H9 (cell line): ENCODE measurements around the gene DESI2. TPM values are rescaled to one million over a fixed set of nuclear protein-coding genes. Genes with fewer than 3 reads are reported as not detected.

Source experiments
- DNase-seq: peaks from one replicate; pipeline ENCODE4 v3.0.0-alpha.2; 2017
- H2AFZ ChIP-seq: one replicate; pipeline ENCODE4 v1.6.1; 2013; ENCODE audit warnings: mild to moderate bottlenecking, low read length, control low read depth, moderate library complexity
- H2AK5ac ChIP-seq: 2 replicates; pipeline ENCODE4 v1.6.1; 2013; ENCODE audit warnings: low read length, control low read depth, mixed read lengths; ENCODE audit not compliant: insufficient read length
- H2BK120ac ChIP-seq: one replicate; pipeline ENCODE4 v1.6.1; 2013; ENCODE audit warnings: low read depth, mild to moderate bottlenecking, low read length, control low read depth, inconsistent platforms; ENCODE audit not compliant: poor library complexity, severe bottlenecking
- H2BK12ac ChIP-seq: 2 replicates; pipeline ENCODE4 v1.6.1; 2013; ENCODE audit warnings: low read length, control low read depth, mixed read lengths, low read depth; ENCODE audit not compliant: insufficient read length
- H2BK15ac ChIP-seq: 2 replicates; pipeline ENCODE4 v1.6.1; 2013; ENCODE audit warnings: low read depth, low read length, control low read depth
- H2BK20ac ChIP-seq: one replicate; pipeline ENCODE4 v1.6.1; 2013; ENCODE audit warnings: low read depth, mild to moderate bottlenecking, low read length, control low read depth, inconsistent platforms; ENCODE audit not compliant: poor library complexity, severe bottlenecking
- H2BK5ac ChIP-seq: 2 replicates; pipeline ENCODE4 v1.6.1; 2013; ENCODE audit warnings: low read length, control low read depth, mixed read lengths; ENCODE audit not compliant: insufficient read length
- H3K14ac ChIP-seq: 2 replicates; pipeline ENCODE4 v1.6.1; 2013; ENCODE audit warnings: low read length, control low read depth; ENCODE audit not compliant: insufficient read depth
- H3K18ac ChIP-seq: 2 replicates; pipeline ENCODE4 v1.6.1; 2013; ENCODE audit warnings: low read depth, mild to moderate bottlenecking, mixed read lengths, low read length, control low read depth; ENCODE audit not compliant: insufficient read length
- H3K23ac ChIP-seq: 2 replicates; pipeline ENCODE4 v1.6.1; 2013; ENCODE audit warnings: low read length, control low read depth, mixed read lengths, low read depth; ENCODE audit not compliant: insufficient read length
- H3K23me2 ChIP-seq: 2 replicates; pipeline ENCODE4 v1.6.1; 2013; ENCODE audit warnings: low read depth, mild to moderate bottlenecking, mixed read lengths, low read length, control low read depth; ENCODE audit not compliant: insufficient read length, poor library complexity, severe bottlenecking
- H3K27ac ChIP-seq: 2 replicates; pipeline ENCODE4 v1.5.1; 2013; ENCODE audit warnings: low read length, control low read depth, mixed read lengths, low read depth; ENCODE audit not compliant: insufficient read length
- H3K27me3 ChIP-seq: 2 replicates; pipeline ENCODE4 v1.6.1; 2013; ENCODE audit warnings: low read length, control low read depth, inconsistent platforms; ENCODE audit not compliant: insufficient read depth
- H3K4ac ChIP-seq: 2 replicates; pipeline ENCODE4 v1.6.1; 2013; ENCODE audit warnings: low read depth, mild to moderate bottlenecking, control low read depth, inconsistent platforms, low read length, moderate library complexity
- H3K4me1 ChIP-seq: 2 replicates; pipeline ENCODE4 v1.6.1; 2013; ENCODE audit warnings: low read length, control low read depth, inconsistent platforms; ENCODE audit not compliant: insufficient read depth
- H3K4me2 ChIP-seq: 2 replicates; pipeline ENCODE4 v1.6.1; 2013; ENCODE audit warnings: low read length, control low read depth, mixed read lengths; ENCODE audit not compliant: insufficient read length, insufficient read depth
- H3K56ac ChIP-seq: 2 replicates; pipeline ENCODE4 v1.6.1; 2013; ENCODE audit warnings: low read depth, mild to moderate bottlenecking, mixed read lengths, low read length, control low read depth; ENCODE audit not compliant: insufficient read length
- H3K79me1 ChIP-seq: 2 replicates; pipeline ENCODE4 v1.6.1; 2013; ENCODE audit warnings: low read depth, mild to moderate bottlenecking, moderate library complexity, low read length, control low read depth, inconsistent platforms; ENCODE audit not compliant: insufficient read depth, poor library complexity, severe bottlenecking
- H3K79me2 ChIP-seq: 2 replicates; pipeline ENCODE4 v1.6.1; 2013; ENCODE audit warnings: low read length, control low read depth, inconsistent platforms; ENCODE audit not compliant: insufficient read depth
- H3K9ac ChIP-seq: 2 replicates; pipeline ENCODE4 v1.6.1; 2013; ENCODE audit warnings: low read length, control low read depth, mixed read lengths; ENCODE audit not compliant: insufficient read length; ENCODE audit errors: extremely low read depth
- H3K9me3 ChIP-seq: one replicate; pipeline ENCODE4 v1.6.1; 2013; ENCODE audit warnings: low read depth, low read length, inconsistent platforms; ENCODE audit not compliant: control insufficient read depth
- H3T11ph ChIP-seq: one replicate; pipeline ENCODE4 v1.6.1; 2013; ENCODE audit warnings: mild to moderate bottlenecking, low read length, control low read depth, inconsistent platforms
- H4K20me1 ChIP-seq: one replicate; pipeline ENCODE4 v1.6.1; 2013; ENCODE audit not compliant: control insufficient read depth, insufficient read length, insufficient read depth
- H4K5ac ChIP-seq: 2 replicates; pipeline ENCODE4 v1.6.1; 2013; ENCODE audit warnings: low read depth, mild to moderate bottlenecking, mixed read lengths, low read length, control low read depth; ENCODE audit not compliant: insufficient read length
- H4K8ac ChIP-seq: replicated peaks from 2 replicates; pipeline ENCODE4 v1.6.1; 2013; ENCODE audit warnings: low read length, control low read depth, mixed read lengths, low read depth; ENCODE audit not compliant: insufficient read length
- H4K91ac ChIP-seq: 2 replicates; pipeline ENCODE4 v1.6.1; 2013; ENCODE audit warnings: low read depth, mild to moderate bottlenecking, moderate library complexity, mixed read lengths, low read length, control low read depth; ENCODE audit not compliant: insufficient read length
- H3K27ac Mint-ChIP-seq, 3 experiments: 2 replicates in 2 of 3; 3 replicates in 1 of 3; pipeline ENCODE4 v1.8.0; 2020 to 2021; ENCODE audit warnings: mixed read lengths in 3 of 3, mild to moderate bottlenecking in 1 of 3, moderate library complexity in 1 of 3
- H3K27me3 Mint-ChIP-seq: 2 replicates; pipeline ENCODE4 v1.8.0; 2021; ENCODE audit warnings: low read depth, mild to moderate bottlenecking, moderate library complexity, mixed read lengths
- H3K36me3 Mint-ChIP-seq, 3 experiments: 2 replicates in 2 of 3; 3 replicates in 1 of 3; pipeline ENCODE4 v1.8.0; 2020 to 2021; ENCODE audit warnings: low read depth in 3 of 3, mixed read lengths in 3 of 3; ENCODE audit not compliant: insufficient read depth in 1 of 3
- H3K4me1 Mint-ChIP-seq, 2 experiments: 2 replicates each; pipeline ENCODE4 v1.8.0; 2020; ENCODE audit warnings: mixed read lengths in 2 of 2
- H3K4me3 Mint-ChIP-seq, 2 experiments: 2 replicates in 1 of 2; 3 replicates in 1 of 2; pipeline ENCODE4 v1.8.0; 2020 to 2021; ENCODE audit warnings: mild to moderate bottlenecking in 2 of 2, mixed read lengths in 2 of 2, moderate library complexity in 1 of 2
- H3K9me3 Mint-ChIP-seq, 2 experiments: 2 replicates in 1 of 2; 3 replicates in 1 of 2; pipeline ENCODE4 v1.8.0; 2020; ENCODE audit warnings: mild to moderate bottlenecking in 2 of 2, mixed read lengths in 2 of 2, moderate library complexity in 1 of 2
- CTCF ChIP-seq: fragments of 200-600 bp; sonication (generic); conservative IDR thresholded peaks from 3 replicates; pipeline ENCODE4 v1.8.0; 2021; ENCODE audit warnings: antibody characterized with exemption, mild to moderate bottlenecking
- WGBS: extraction: QIAGEN DNeasy Blood & Tissue Kit; methylation state at CpG from one replicate; pipeline ENCODE4 v1.1.7; 2013; ENCODE audit warnings: missing lambda C conversion rate, low lambda C conversion rate, mixed read lengths; ENCODE audit not compliant: insufficient read length; ENCODE audit errors: extremely low coverage; 5-methylcytosine and 5-hydroxymethylcytosine counted together
- total RNA-seq: library from RNA; stranded (reverse); gene quantifications from 2 replicates; pipeline ENCODE4 v1.2.1, GENCODE V29; 2021

The DESI2 gene
- total RNA-seq, 1 experiment from 2014 or later: 89.9 TPM

GRCh38 chr1:244653439-244654107 is 647 bp downstream of the DESI2 start:
- Mint-ChIP-seq H3K27ac (no peak overlapping the region), H3K27me3 (no peaks in the 10 kb centered on the region; the same call in 1 of the 2 replicates), H3K4me3 (no peak overlapping the region), H3K4me1 (peaks cover 46% of the 10 kb centered on the region in 2 experiments), H3K36me3 (peaks cover 12 to 19% (median 14%) of the 10 kb centered on the region in 3 experiments), H3K9me3 (no peaks in the 10 kb centered on the region; a peak in 1 of 5 replicates)
- H3K14ac ChIP-seq: peak overlapping the region; percentile 59
- H2BK20ac ChIP-seq: no peak overlapping the region
- H2BK15ac ChIP-seq: no peak overlapping the region
- WGBS: no CpG with 5 or more reads among the region's 34 CpGs
- no peak overlapping the region for H3K23ac ChIP-seq
- H3K79me1 ChIP-seq: peaks cover 5% of the 10 kb centered on the region
- H2BK5ac ChIP-seq: no peak overlapping the region
- H3K56ac ChIP-seq: no peak overlapping the region
- peaks cover 41% of the 10 kb centered on the region for H3K79me2 ChIP-seq
- H2AFZ ChIP-seq: no peak overlapping the region
- H3K4ac ChIP-seq: no peak overlapping the region
- H3T11ph ChIP-seq: no peak overlapping the region
- no peak overlapping the region for H4K91ac ChIP-seq
- H3K27me3 ChIP-seq: no peaks in the 10 kb centered on the region
- TF ChIP-seq CTCF: no peak
- H4K5ac ChIP-seq: no peak overlapping the region
- peak; percentile 33 for DNase-seq
- peak overlapping the region; percentile 72 for H3K4me2 ChIP-seq
- peaks cover 10% of the 10 kb centered on the region for H3K23me2 ChIP-seq
- no peak overlapping the region for H2BK12ac ChIP-seq
- H4K20me1 ChIP-seq: peaks cover 2% of the 10 kb centered on the region
- H3K27ac ChIP-seq: no peak overlapping the region
- H3K4me1 ChIP-seq: peaks cover 15% of the 10 kb centered on the region
- no peak overlapping the region for H4K8ac ChIP-seq
- H3K9ac ChIP-seq: peak overlapping the region; percentile 89
- peak overlapping the region; percentile 13 for H3K18ac ChIP-seq
- no peak overlapping the region for H2AK5ac ChIP-seq
- no peaks in the 10 kb centered on the region for H3K9me3 ChIP-seq
- H2BK120ac ChIP-seq: no peak overlapping the region
